ENCODE data around the gene ALKBH6. TPM values are rescaled to one million over a fixed set of nuclear protein-coding genes. Genes with fewer than 3 reads are reported as not detected.
A peak's percentile ranks its signal among the peaks of the same experiment; 100 is the strongest.

ALKBH6 gene
- total RNA-seq, 6 experiments from 2014 or later: 25.3 to 31.5 (median 28.5) TPM

- Mint-ChIP-seq H3K4me1 (ENCODE audit: low read depth) (peaks cover 37% of the 10 kb centered on the region), H3K36me3 (ENCODE audit: low read depth) (no peaks in the 10 kb centered on the region), H3K27me3 (ENCODE audit: insufficient read depth) (peaks cover 4% of the 10 kb centered on the region), H3K27ac (no peak overlapping the region), H3K4me3 (peak overlapping the region; percentile 27; the same call in 1 of the 2 replicates), H3K9me3 (no peaks in the 10 kb centered on the region)
- TF ChIP-seq, protein P1, sequence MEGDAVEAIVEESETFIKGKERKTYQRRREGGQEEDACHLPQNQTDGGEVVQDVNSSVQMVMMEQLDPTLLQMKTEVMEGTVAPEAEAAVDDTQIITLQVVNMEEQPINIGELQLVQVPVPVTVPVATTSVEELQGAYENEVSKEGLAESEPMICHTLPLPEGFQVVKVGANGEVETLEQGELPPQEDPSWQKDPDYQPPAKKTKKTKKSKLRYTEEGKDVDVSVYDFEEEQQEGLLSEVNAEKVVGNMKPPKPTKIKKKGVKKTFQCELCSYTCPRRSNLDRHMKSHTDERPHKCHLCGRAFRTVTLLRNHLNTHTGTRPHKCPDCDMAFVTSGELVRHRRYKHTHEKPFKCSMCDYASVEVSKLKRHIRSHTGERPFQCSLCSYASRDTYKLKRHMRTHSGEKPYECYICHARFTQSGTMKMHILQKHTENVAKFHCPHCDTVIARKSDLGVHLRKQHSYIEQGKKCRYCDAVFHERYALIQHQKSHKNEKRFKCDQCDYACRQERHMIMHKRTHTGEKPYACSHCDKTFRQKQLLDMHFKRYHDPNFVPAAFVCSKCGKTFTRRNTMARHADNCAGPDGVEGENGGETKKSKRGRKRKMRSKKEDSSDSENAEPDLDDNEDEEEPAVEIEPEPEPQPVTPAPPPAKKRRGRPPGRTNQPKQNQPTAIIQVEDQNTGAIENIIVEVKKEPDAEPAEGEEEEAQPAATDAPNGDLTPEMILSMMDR (IDR thresholded peaks at IDR 0.05): no peak
- DNase-seq: no peak
Measured at GRCh38 chr19:36010402-36010801, 3.6 kb downstream of the ALKBH6 start.

DNA sequence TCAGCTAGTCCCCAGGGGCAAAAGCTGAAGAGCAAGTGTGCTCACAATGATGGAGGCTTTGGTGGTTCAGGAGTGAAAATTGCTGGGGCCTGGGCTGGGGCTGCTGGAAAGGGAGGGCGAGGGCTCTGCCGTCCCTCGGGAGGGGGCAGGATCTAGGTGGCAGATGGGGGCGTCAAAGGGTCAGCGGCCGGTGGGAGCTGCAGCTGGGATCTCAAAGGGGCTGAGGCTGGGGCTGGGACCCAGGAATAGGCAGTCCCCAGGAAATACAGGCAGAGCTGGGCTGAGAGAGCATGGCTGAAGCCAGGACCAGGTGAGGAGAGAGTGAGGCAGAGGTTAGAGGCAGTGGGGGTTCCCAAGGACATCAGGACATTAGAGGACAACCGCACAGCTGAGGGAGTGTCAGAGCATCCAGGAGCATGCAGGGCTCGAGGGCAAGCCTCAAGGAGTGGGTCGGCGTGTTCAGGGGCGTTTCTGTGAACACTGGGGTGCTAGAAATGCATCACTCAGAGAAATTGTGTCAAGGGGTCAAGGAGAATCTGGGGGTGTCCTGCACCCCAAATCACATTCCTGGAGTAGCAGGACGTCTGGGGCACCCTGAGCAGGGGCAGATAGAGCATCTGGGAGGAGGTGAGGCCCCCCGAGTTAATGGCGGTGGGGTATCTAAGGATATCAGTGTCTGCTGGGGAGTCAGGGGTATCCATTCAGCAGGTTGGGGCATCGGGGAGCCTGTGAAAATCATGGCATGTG lies 4.2 kb downstream of the ALKBH6 start:
- peaks cover 4% of the 10 kb centered on the region for H3K27me3 Mint-ChIP-seq (ENCODE audit: insufficient read depth)
- no peak for DNase-seq
- H3K4me3 Mint-ChIP-seq: peak overlapping the region; percentile 80
- TF ChIP-seq, protein P1 (IDR thresholded peaks at IDR 0.05): no peak
- peak overlapping the region; percentile 32 for H3K27ac Mint-ChIP-seq
- H3K9me3 Mint-ChIP-seq: no peaks in the 10 kb centered on the region
- no peaks in the 10 kb centered on the region for H3K36me3 Mint-ChIP-seq (ENCODE audit: low read depth)
- H3K4me1 Mint-ChIP-seq (ENCODE audit: low read depth): peaks cover 31% of the 10 kb centered on the region

- H3K36me3 Mint-ChIP-seq (ENCODE audit: low read depth): no peaks in the 10 kb centered on the region
- H3K4me3 Mint-ChIP-seq: peak overlapping the region; percentile 80
- peak; percentile 32 for DNase-seq
- TF ChIP-seq, protein P1 (IDR thresholded peaks at IDR 0.05): no peak
- peaks cover 25% of the 10 kb centered on the region for H3K4me1 Mint-ChIP-seq (ENCODE audit: low read depth)
- H3K27ac Mint-ChIP-seq: peak overlapping the region; percentile 32; the same call in 1 of the 2 replicates
- H3K9me3 Mint-ChIP-seq: no peaks in the 10 kb centered on the region
- H3K27me3 Mint-ChIP-seq (ENCODE audit: insufficient read depth): peaks cover 3% of the 10 kb centered on the region
Measured at GRCh38 chr19:36009220-36009619, 4.8 kb downstream of the ALKBH6 start.

- Mint-ChIP-seq H3K36me3 (ENCODE audit: low read depth) (no peaks in the 10 kb centered on the region), H3K9me3 (no peaks in the 10 kb centered on the region), H3K4me3 (peak within 1 kb of the TSS; percentile 80), H3K27me3 (ENCODE audit: insufficient read depth) (no peaks in the 10 kb centered on the region; the same call in 1 of the 2 replicates), H3K4me1 (ENCODE audit: low read depth) (peaks cover 19% of the 10 kb centered on the region), H3K27ac (peak within 1 kb of the TSS; percentile 32)
- TF ChIP-seq, protein P1 (IDR thresholded peaks at IDR 0.05): no peak
- no peak for DNase-seq
Measured at GRCh38 chr19:36008336-36008978, 5.6 kb downstream of the ALKBH6 start, which contains the start of gene SYNE4. SYNE4 (minus strand) TSS chr19:36008813; CDS start chr19:36008681, 132 bp downstream.

- no peaks in the 10 kb centered on the region for H3K36me3 Mint-ChIP-seq (ENCODE audit: low read depth)
Measured at GRCh38 chr19:36006955-36007354, 7.1 kb downstream of the ALKBH6 start.

More at GRCh38 chr19:36006955-36007354, 7.1 kb downstream of the ALKBH6 start:
- no peaks in the 10 kb centered on the region; the same call in 1 of the 2 replicates for H3K27me3 Mint-ChIP-seq (ENCODE audit: insufficient read depth)
- H3K4me3 Mint-ChIP-seq: no peak overlapping the region
- H3K9me3 Mint-ChIP-seq: no peaks in the 10 kb centered on the region
- H3K4me1 Mint-ChIP-seq (ENCODE audit: low read depth): peaks cover 13% of the 10 kb centered on the region
- DNase-seq: no peak
- TF ChIP-seq, protein P1 (IDR thresholded peaks at IDR 0.05): no peak
- no peak overlapping the region for H3K27ac Mint-ChIP-seq
